HFFc6 (cell line): ENCODE measurements around the gene SPACA7. TPM values are rescaled to one million over a fixed set of nuclear protein-coding genes. Genes with fewer than 3 reads are reported as not detected.

Experiments used
- DNase-seq: peaks from one replicate; pipeline ENCODE4 v3.0.0-alpha.2; 2018
- H3K27ac Mint-ChIP-seq: 2 replicates; pipeline ENCODE4 v1.8.0; 2020; ENCODE audit warnings: mild to moderate bottlenecking, mixed read lengths
- H3K27me3 Mint-ChIP-seq: 2 replicates; pipeline ENCODE4 v1.8.0; 2021; ENCODE audit warnings: mild to moderate bottlenecking, moderate library complexity, mixed read lengths; ENCODE audit not compliant: insufficient read depth
- H3K36me3 Mint-ChIP-seq: 2 replicates; pipeline ENCODE4 v1.8.0; 2021; ENCODE audit warnings: low read depth, mixed read lengths
- H3K4me1 Mint-ChIP-seq: 2 replicates; pipeline ENCODE4 v1.8.0; 2020; ENCODE audit warnings: low read depth, mixed read lengths
- H3K4me3 Mint-ChIP-seq: 2 replicates; pipeline ENCODE4 v1.8.0; 2020; ENCODE audit warnings: mild to moderate bottlenecking, moderate library complexity, mixed read lengths
- H3K9me3 Mint-ChIP-seq: 2 replicates; pipeline ENCODE4 v1.8.0; 2020; ENCODE audit warnings: mild to moderate bottlenecking, mixed read lengths
- total RNA-seq, 6 experiments: library from RNA; stranded (reverse); fragmentation: NEBNext Ultra II Directional; extraction: Animal tissue kit (Norgen Biotek cat#: 25700); gene quantifications; 2 replicates in 1 of 6; 3 replicates in 5 of 6; pipeline ENCODE4 v1.2.3, GENCODE V29; 2021
- TF ChIP-seq, protein P1 (sequence below): fragments of 200-600 bp; sonication (generic); IDR thresholded peaks from 2 replicates; pipeline ENCODE4 v1.5.0; 2021; ENCODE audit warnings: antibody characterized with exemption, mild to moderate bottlenecking

Gene SPACA7
- total RNA-seq, 6 experiments from 2014 or later, result not detected

DNA sequence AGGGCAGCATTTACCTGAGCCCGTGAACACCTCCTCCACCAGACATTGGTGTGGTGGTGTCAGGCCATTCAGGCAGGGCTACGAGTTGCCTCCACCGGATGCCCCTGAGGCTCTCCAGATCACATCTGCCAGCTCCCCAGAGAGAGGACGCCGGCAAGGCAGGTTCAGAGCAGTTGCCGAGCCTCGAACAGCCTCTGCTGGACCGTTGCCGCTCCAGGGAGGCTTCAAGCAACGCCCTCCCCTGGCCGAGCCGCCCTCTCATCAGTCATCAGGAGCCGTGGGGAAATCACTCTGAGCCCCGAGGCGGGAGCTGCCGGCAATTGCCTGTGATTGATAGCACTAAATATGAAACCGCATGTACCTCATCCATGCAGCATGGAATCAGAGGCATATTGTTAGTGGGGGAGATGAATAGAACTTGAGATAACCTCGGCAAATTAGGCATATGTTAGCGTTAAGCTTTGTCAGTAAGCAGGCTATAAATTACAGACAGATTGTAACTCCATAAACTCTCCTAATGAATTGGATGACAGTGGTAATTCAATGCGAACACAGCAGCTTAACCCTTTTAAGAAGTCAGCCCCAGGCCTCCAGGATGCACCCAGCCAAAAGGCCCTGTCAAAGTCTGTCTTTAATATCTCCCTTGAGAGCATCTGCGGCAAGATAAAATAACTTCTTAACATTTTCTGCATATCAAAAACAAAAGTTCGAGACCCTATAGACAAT, 29.8 kb upstream of the SPACA7 start:
- H3K4me1 Mint-ChIP-seq, result no peaks in the 10 kb centered on the region
- peaks cover 42% of the 10 kb centered on the region for H3K9me3 Mint-ChIP-seq
- peaks cover 7% of the 10 kb centered on the region; the same call in 1 of the 2 replicates for H3K36me3 Mint-ChIP-seq
- peaks cover 6% of the 10 kb centered on the region; the same call in 1 of the 2 replicates for H3K27me3 Mint-ChIP-seq
- H3K4me3 Mint-ChIP-seq, result no peak overlapping the region
- TF ChIP-seq, protein P1, sequence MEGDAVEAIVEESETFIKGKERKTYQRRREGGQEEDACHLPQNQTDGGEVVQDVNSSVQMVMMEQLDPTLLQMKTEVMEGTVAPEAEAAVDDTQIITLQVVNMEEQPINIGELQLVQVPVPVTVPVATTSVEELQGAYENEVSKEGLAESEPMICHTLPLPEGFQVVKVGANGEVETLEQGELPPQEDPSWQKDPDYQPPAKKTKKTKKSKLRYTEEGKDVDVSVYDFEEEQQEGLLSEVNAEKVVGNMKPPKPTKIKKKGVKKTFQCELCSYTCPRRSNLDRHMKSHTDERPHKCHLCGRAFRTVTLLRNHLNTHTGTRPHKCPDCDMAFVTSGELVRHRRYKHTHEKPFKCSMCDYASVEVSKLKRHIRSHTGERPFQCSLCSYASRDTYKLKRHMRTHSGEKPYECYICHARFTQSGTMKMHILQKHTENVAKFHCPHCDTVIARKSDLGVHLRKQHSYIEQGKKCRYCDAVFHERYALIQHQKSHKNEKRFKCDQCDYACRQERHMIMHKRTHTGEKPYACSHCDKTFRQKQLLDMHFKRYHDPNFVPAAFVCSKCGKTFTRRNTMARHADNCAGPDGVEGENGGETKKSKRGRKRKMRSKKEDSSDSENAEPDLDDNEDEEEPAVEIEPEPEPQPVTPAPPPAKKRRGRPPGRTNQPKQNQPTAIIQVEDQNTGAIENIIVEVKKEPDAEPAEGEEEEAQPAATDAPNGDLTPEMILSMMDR, result no peak
- DNase-seq, result no peak
- no peak overlapping the region for H3K27ac Mint-ChIP-seq

- Mint-ChIP-seq H3K9me3 (peaks cover 39% of the 10 kb centered on the region), H3K4me3 (no peak overlapping the region)
These were observed 29.3 kb upstream of the SPACA7 start for GRCh38 chr13:112346899-112347229.

DNA sequence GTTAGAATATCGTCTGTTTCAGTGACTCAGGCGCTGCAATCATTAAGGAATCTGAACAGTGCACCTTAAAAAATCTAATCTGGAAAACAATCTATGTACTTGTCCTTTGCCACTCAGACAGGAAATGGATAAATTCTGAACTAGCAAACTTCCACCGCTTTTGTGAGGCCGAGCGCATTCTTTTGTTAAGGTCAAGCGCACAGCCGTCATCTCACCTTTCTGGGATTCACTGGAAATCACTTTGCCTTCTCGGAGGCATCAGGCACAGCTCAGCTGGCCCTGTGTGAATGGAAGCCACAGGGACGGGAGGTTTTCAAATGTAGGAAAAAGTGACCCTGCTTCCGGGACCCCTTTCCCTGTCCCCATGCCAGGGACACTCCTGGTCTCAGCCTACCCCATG, 28.2 kb upstream of the SPACA7 start:
- Mint-ChIP-seq H3K9me3 (peaks cover 42% of the 10 kb centered on the region), H3K27me3 (peaks cover 6% of the 10 kb centered on the region; the same call in 1 of the 2 replicates)

More at GRCh38 chr13:112346899-112347229, 29.3 kb upstream of the SPACA7 start:
- no peaks in the 10 kb centered on the region for H3K4me1 Mint-ChIP-seq
- DNase-seq, result no peak
- peaks cover 7% of the 10 kb centered on the region; the same call in 1 of the 2 replicates for H3K36me3 Mint-ChIP-seq
- peaks cover 6% of the 10 kb centered on the region; the same call in 1 of the 2 replicates for H3K27me3 Mint-ChIP-seq
- TF ChIP-seq, protein P1, result no peak
- no peak overlapping the region for H3K27ac Mint-ChIP-seq

GRCh38 chr13:112348642-112349345, 27.4 kb upstream of the SPACA7 start:
- no peak overlapping the region for H3K4me3 Mint-ChIP-seq
- TF ChIP-seq, protein P1, result no peak
- peaks cover 6% of the 10 kb centered on the region; the same call in 1 of the 2 replicates for H3K27me3 Mint-ChIP-seq
- peaks cover 45% of the 10 kb centered on the region for H3K9me3 Mint-ChIP-seq
- peaks cover 6% of the 10 kb centered on the region; the same call in 1 of the 2 replicates for H3K36me3 Mint-ChIP-seq
- H3K4me1 Mint-ChIP-seq, result no peaks in the 10 kb centered on the region
- no peak overlapping the region for H3K27ac Mint-ChIP-seq
- DNase-seq, result no peak

More for the DNA sequence above, 28.2 kb upstream of the SPACA7 start:
- Mint-ChIP-seq H3K4me3 (no peak overlapping the region), H3K27ac (no peak overlapping the region), H3K36me3 (peaks cover 7% of the 10 kb centered on the region; the same call in 1 of the 2 replicates), H3K4me1 (no peaks in the 10 kb centered on the region)
- DNase-seq, result no peak
- TF ChIP-seq, protein P1, result no peak

DNA sequence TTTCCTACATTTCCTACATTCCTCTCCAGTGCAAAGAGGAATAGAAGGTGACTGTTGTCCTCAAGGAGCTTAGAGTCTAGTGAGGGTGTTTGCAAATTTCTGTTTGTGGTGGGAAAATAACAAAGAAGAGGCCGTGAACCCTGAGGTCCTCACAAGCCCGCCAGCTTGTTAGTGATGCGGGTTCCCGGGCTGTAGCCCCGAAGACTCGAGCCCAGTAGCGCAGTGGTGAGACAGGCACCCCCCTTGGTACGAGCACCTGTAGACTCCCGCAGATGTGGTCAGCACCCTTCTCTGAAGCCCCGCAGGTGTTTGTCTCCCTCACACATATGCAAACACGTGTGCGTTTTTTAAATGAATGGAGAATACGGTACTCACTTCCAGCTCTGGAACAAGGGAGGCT, 26.5 kb upstream of the SPACA7 start:
- H3K4me3 Mint-ChIP-seq, result no peak overlapping the region
- H3K27me3 Mint-ChIP-seq, result peaks cover 6% of the 10 kb centered on the region; the same call in 1 of the 2 replicates
- H3K36me3 Mint-ChIP-seq, result no peaks in the 10 kb centered on the region
- no peak for DNase-seq
- TF ChIP-seq, protein P1, result no peak
- H3K9me3 Mint-ChIP-seq, result peaks cover 40% of the 10 kb centered on the region
- no peak overlapping the region for H3K27ac Mint-ChIP-seq
- H3K4me1 Mint-ChIP-seq, result no peaks in the 10 kb centered on the region
